CD4-positive, alpha-beta T cell (primary cell): ENCODE results near the gene CHEK2. TPM values are rescaled to one million over a fixed set of nuclear protein-coding genes. Genes with fewer than 3 reads are reported as not detected.

Experiments used
- ATAC-seq: fragments of 200-7000 bp; cut with Tn5 transposase; one replicate; pipeline ENCODE4 v1.10.0; 2022; ENCODE audit warnings: mild to moderate bottlenecking; ENCODE audit not compliant: poor library complexity
- CTCF ChIA-PET: fragments of 350-600 bp; sonication (Branson Sonifier 250); formaldehyde crosslinking; loops from one replicate; lab custom pipeline; 2021; ENCODE audit warnings: antibody characterized with exemption, inconsistent platforms; lab: Charles Lee
- POLR2A ChIA-PET: fragments of 350-600 bp; sonication (Branson Sonifier 250); formaldehyde crosslinking; loops from one replicate; lab custom pipeline; 2021; ENCODE audit warnings: antibody characterized with exemption, inconsistent platforms; lab: Charles Lee
- DNase-seq, 14 experiments: peaks; one replicate each; pipeline ENCODE4 v3.0.0-alpha.2; 2013 to 2020; ENCODE audit warnings: mixed read lengths in 2 of 14
- H3K27ac ChIP-seq, 2 donors: one replicate each; pipeline versions ENCODE4 v1.5.1 to v1.7.0; 2013; ENCODE audit warnings: low read length in 2 of 2, low read depth in 1 of 2, mild to moderate bottlenecking in 1 of 2
- H3K27me3 ChIP-seq, 2 experiments: 1 replicate in 1 of 2; 2 replicates in 1 of 2; pipeline versions ENCODE4 v1.6.1 to v1.7.0; 2013; ENCODE audit warnings: low read length in 2 of 2, control low read depth in 1 of 2, mild to moderate bottlenecking in 1 of 2, moderate library complexity in 1 of 2; ENCODE audit not compliant: insufficient read depth in 2 of 2, control insufficient read depth in 1 of 2
- H3K36me3 ChIP-seq: one replicate; pipeline ENCODE4 v1.6.1; 2013; ENCODE audit warnings: low read length, control low read depth; ENCODE audit not compliant: insufficient read depth
- H3K4me1 ChIP-seq: one replicate; pipeline ENCODE4 v1.6.1; 2013; ENCODE audit warnings: low read length, control low read depth; ENCODE audit not compliant: insufficient read depth
- H3K4me3 ChIP-seq: one replicate; pipeline ENCODE4 v1.5.1; 2013; ENCODE audit warnings: mild to moderate bottlenecking, low read length, moderate library complexity
- H3K9me3 ChIP-seq, 2 experiments: 1 replicate in 1 of 2; 2 replicates in 1 of 2; pipeline versions ENCODE4 v1.6.1 to v1.7.0; 2013; ENCODE audit warnings: low read length in 2 of 2, mild to moderate bottlenecking in 2 of 2, control low read depth in 1 of 2, moderate library complexity in 1 of 2; ENCODE audit not compliant: control insufficient read depth in 1 of 2, insufficient read depth in 1 of 2
- H3K27ac Mint-ChIP-seq: one replicate; pipeline ENCODE4 v1.8.0; 2020; ENCODE audit warnings: mixed read lengths
- H3K27me3 Mint-ChIP-seq: one replicate; pipeline ENCODE4 v1.8.0; 2021; ENCODE audit warnings: mixed read lengths
- H3K36me3 Mint-ChIP-seq: one replicate; pipeline ENCODE4 v1.8.0; 2021; ENCODE audit warnings: low read depth, mixed read lengths
- H3K4me1 Mint-ChIP-seq: one replicate; pipeline ENCODE4 v1.8.0; 2021; ENCODE audit warnings: low read depth, mixed read lengths
- H3K4me3 Mint-ChIP-seq: one replicate; pipeline ENCODE4 v1.8.0; 2020; ENCODE audit warnings: mild to moderate bottlenecking, mixed read lengths
- H3K9me3 Mint-ChIP-seq: one replicate; pipeline ENCODE4 v1.8.0; 2020; ENCODE audit warnings: mixed read lengths
- intact Hi-C, 2 experiments: fragments of 100-400 bp; cut with DNase I in 1 of 2; cut with micrococcal nuclease in 1 of 2; formaldehyde crosslinking; loops; one replicate each; pipeline versions ENCODE4 v1.15.1 to v1.9.0; 2023 to 2025; cut with DNase I, micrococcal nuclease
- total RNA-seq, 174 experiments: library from RNA in 2 of 174; stranded (reverse) in 2 of 174; gene quantifications; one replicate each; pipeline ENCODE4 v1.2.3 and lab custom pipeline; 2021 to 2026
- TF ChIP-seq, protein P1 (sequence below): fragments of 200-600 bp; IDR thresholded peaks from one replicate; pipeline ENCODE4 v1.8.0; 2022; ENCODE audit warnings: antibody characterized with exemption, mild to moderate bottlenecking

CHEK2 gene
- total RNA-seq, 2 experiments from 2014 or later: 2.6 to 4.0 TPM

- H3K9me3 ChIP-seq: no peaks in the 10 kb centered on the region
- DNase-seq (no peak), ATAC-seq (no peak)
- H3K4me3 ChIP-seq: no peak overlapping the region
- peaks cover 40% of the 10 kb centered on the region for H3K36me3 Mint-ChIP-seq
- no peak overlapping the region for H3K27ac ChIP-seq
- H3K27me3 ChIP-seq: no peaks in the 10 kb centered on the region
- intact Hi-C loops: loop anchor here in 1 of 2 experiments (10.0 kb wide), 1 partner anchor 860 kb away; the partner anchor contains the start of gene PITPNB
- H3K4me1 Mint-ChIP-seq: peaks cover 27% of the 10 kb centered on the region
- ChIA-PET CTCF (no interaction called here), POLR2A (interaction anchor here (2.5 to 5.1 kb wide), 2 partner anchors 26 to 37 kb away, joined by 12 to 50 read pairs; partner anchors contain the start of gene XBP1)
- TF ChIP-seq, protein P1, sequence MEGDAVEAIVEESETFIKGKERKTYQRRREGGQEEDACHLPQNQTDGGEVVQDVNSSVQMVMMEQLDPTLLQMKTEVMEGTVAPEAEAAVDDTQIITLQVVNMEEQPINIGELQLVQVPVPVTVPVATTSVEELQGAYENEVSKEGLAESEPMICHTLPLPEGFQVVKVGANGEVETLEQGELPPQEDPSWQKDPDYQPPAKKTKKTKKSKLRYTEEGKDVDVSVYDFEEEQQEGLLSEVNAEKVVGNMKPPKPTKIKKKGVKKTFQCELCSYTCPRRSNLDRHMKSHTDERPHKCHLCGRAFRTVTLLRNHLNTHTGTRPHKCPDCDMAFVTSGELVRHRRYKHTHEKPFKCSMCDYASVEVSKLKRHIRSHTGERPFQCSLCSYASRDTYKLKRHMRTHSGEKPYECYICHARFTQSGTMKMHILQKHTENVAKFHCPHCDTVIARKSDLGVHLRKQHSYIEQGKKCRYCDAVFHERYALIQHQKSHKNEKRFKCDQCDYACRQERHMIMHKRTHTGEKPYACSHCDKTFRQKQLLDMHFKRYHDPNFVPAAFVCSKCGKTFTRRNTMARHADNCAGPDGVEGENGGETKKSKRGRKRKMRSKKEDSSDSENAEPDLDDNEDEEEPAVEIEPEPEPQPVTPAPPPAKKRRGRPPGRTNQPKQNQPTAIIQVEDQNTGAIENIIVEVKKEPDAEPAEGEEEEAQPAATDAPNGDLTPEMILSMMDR: no peak
- H3K4me3 Mint-ChIP-seq: peak overlapping the region; percentile 79
- peak overlapping the region; percentile 51 for H3K27ac Mint-ChIP-seq
- no peaks in the 10 kb centered on the region for H3K27me3 Mint-ChIP-seq
- no peaks in the 10 kb centered on the region for H3K9me3 Mint-ChIP-seq
- H3K36me3 ChIP-seq: peaks cover 15% of the 10 kb centered on the region
- H3K4me1 ChIP-seq: peaks cover 34% of the 10 kb centered on the region
These were observed 32.8 kb upstream of the CHEK2 start for GRCh38 chr22:28774378-28774777.

GRCh38 chr22:28773461-28773867 is 31.8 kb upstream of the CHEK2 start:
- peak overlapping the region; percentile 80 for H3K27ac Mint-ChIP-seq
- CTCF ChIA-PET: interaction anchor here (0.9 to 2.1 kb wide), 7 partner anchors 11 to 109 kb away, joined by 3 to 9 read pairs (median 4); partner anchors contain the start of genes CHEK2 and ZNRF3
- peaks cover 35% of the 10 kb centered on the region for H3K36me3 Mint-ChIP-seq
- peak overlapping the region; percentile 83 for H3K4me3 ChIP-seq
- POLR2A ChIA-PET: interaction anchor here (0.9 to 5.1 kb wide), 8 partner anchors 11 to 855 kb away, joined by 3 to 50 read pairs (median 6); partner anchors contain the start of genes CHEK2, HSCB, KREMEN1 and PITPNB
- intact Hi-C loops: loop anchor here (1.0 to 10.0 kb wide), 4 partner anchors 27 to 859 kb away; partner anchors contain the start of genes EWSR1 (in 1 of the 2), PITPNB (in 1 of the 2) and XBP1 (in 1 of the 2)
- no peaks in the 10 kb centered on the region for H3K27me3 ChIP-seq
- TF ChIP-seq, protein P1: no peak
- H3K4me1 Mint-ChIP-seq: peaks cover 27% of the 10 kb centered on the region
- H3K9me3 Mint-ChIP-seq: no peaks in the 10 kb centered on the region
- DNase-seq (no peak), ATAC-seq (no peak)
- H3K36me3 ChIP-seq: peaks cover 10% of the 10 kb centered on the region
- peaks cover 34% of the 10 kb centered on the region for H3K4me1 ChIP-seq
- no peaks in the 10 kb centered on the region for H3K9me3 ChIP-seq
- H3K27me3 Mint-ChIP-seq: no peaks in the 10 kb centered on the region
- H3K4me3 Mint-ChIP-seq: peak overlapping the region; percentile 95
- peak overlapping the region; percentile 47 to 61 for H3K27ac ChIP-seq

GRCh38 chr22:28772633-28773460 is 31.2 kb upstream of the CHEK2 start, which contains the start of gene CCDC117:
Gene CCDC117, plus strand, starts transcription at chr22:28772695. Its CDS starts 155 bp downstream, at chr22:28772850.
- Histone ChIP-seq H3K36me3 (peaks cover 9% of the 10 kb centered on the region), H3K4me3 (peak within 1 kb of the TSS; percentile 83), H3K4me1 (peaks cover 34% of the 10 kb centered on the region), H3K27me3 (no peaks in the 10 kb centered on the region), H3K27ac (peak within 1 kb of the TSS; percentile 61 to 73), H3K9me3 (no peaks in the 10 kb centered on the region)
- ATAC-seq (peak; percentile 97), DNase-seq (peak; percentile 85 to 97 (median 91))
- Mint-ChIP-seq H3K4me3 (peak within 1 kb of the TSS; percentile 95), H3K27me3 (no peaks in the 10 kb centered on the region), H3K27ac (peak within 1 kb of the TSS; percentile 88), H3K9me3 (no peaks in the 10 kb centered on the region), H3K4me1 (peaks cover 27% of the 10 kb centered on the region), H3K36me3 (peaks cover 30% of the 10 kb centered on the region)
- ChIA-PET CTCF (interaction anchor here (0.6 to 2.1 kb wide), 8 partner anchors 12 to 110 kb away, joined by 3 to 9 read pairs (median 4); partner anchors contain the start of genes CHEK2 and ZNRF3), POLR2A (interaction anchor here (0.7 to 5.1 kb wide), 11 partner anchors 11 to 854 kb away, joined by 3 to 50 read pairs (median 5); partner anchors contain the start of genes CHEK2, HSCB, KREMEN1 and PITPNB)
- TF ChIP-seq, protein P1: no peak
- intact Hi-C loops: loop anchor here (1.0 to 10.0 kb wide), 6 partner anchors 27 to 858 kb away; partner anchors contain the start of genes EWSR1 (in 1 of the 2), HSCB (in 1 of the 2), PITPNB (in 1 of the 2) and XBP1 (in 1 of the 2)
